ENCODE data around the gene TOLLIP.
"Not testable (repeated sequence)": the region's sequence is repeated elsewhere in the genome, so short reads cannot be mapped to it uniquely, and the experiment has no call there.

Gene TOLLIP

GRCh38 chr11:1309498-1310317 is at the start of gene TOLLIP:
Gene TOLLIP (minus strand): TSS chr11:1309632. CDS start chr11:1309498, 134 bp downstream.
- peak; percentile 100 for DNase-seq (ENCODE audit: low spot score)

- DNase-seq (ENCODE audit: low spot score), result not testable (repeated sequence)
These were observed 49.5 kb upstream of the TOLLIP start for GRCh38 chr11:1358931-1359330.

GRCh38 chr11:1358286-1358685 is 48.9 kb upstream of the TOLLIP start:
- DNase-seq (ENCODE audit: low spot score), result peak; percentile 24

- DNase-seq (ENCODE audit: low spot score), result no peak
These were observed 47.1 kb upstream of the TOLLIP start for GRCh38 chr11:1356478-1356960.

- no peak for DNase-seq (ENCODE audit: low spot score)
These were observed 46.6 kb upstream of the TOLLIP start for GRCh38 chr11:1356007-1356435.

- DNase-seq (ENCODE audit: low spot score), result no peak
These were observed 44.9 kb upstream of the TOLLIP start for GRCh38 chr11:1354125-1354938.

GRCh38 chr11:1353383-1354124 is 44.1 kb upstream of the TOLLIP start:
- no peak for DNase-seq (ENCODE audit: low spot score)

GRCh38 chr11:1352696-1353382 is 43.4 kb upstream of the TOLLIP start:
- DNase-seq (ENCODE audit: low spot score), result no peak

- no peak for DNase-seq (ENCODE audit: low spot score)
These were observed 42.0 kb upstream of the TOLLIP start for GRCh38 chr11:1351278-1351937.

GRCh38 chr11:1350086-1350725 is 40.8 kb upstream of the TOLLIP start:
- DNase-seq (ENCODE audit: low spot score), result no peak

GRCh38 chr11:1349327-1350041 is 40.1 kb upstream of the TOLLIP start:
- DNase-seq (ENCODE audit: low spot score), result no peak

GRCh38 chr11:1348796-1349326 is 39.4 kb upstream of the TOLLIP start:
- no peak for DNase-seq (ENCODE audit: low spot score)

- no peak for DNase-seq (ENCODE audit: low spot score)
These were observed 38.8 kb upstream of the TOLLIP start for GRCh38 chr11:1348146-1348795.

GRCh38 chr11:1347411-1347999 is 38.1 kb upstream of the TOLLIP start:
- DNase-seq (ENCODE audit: low spot score), result not testable (repeated sequence)

- DNase-seq (ENCODE audit: low spot score), result no peak
These were observed 37.4 kb upstream of the TOLLIP start for GRCh38 chr11:1346669-1347390.

- DNase-seq (ENCODE audit: low spot score), result no peak
These were observed 36.5 kb upstream of the TOLLIP start for GRCh38 chr11:1345737-1346513.

GRCh38 chr11:1344056-1344635 is 34.7 kb upstream of the TOLLIP start:
- DNase-seq (ENCODE audit: low spot score), result no peak
